Adrenal gland (tissue), 12 donors: ENCODE measurements around the gene SNCG. TPM values are rescaled to one million over a fixed set of nuclear protein-coding genes. Genes with fewer than 3 reads are reported as not detected.
A peak's percentile ranks its signal among the peaks of the same experiment; 100 is the strongest.
"Not testable (repeated sequence)": the region's sequence is repeated elsewhere in the genome, so short reads cannot be mapped to it uniquely, and the experiment has no call there.

ENCODE experiments used
- DNase-seq, 7 donors: peaks; one replicate each; pipeline ENCODE4 v3.0.0-alpha.2; 2019 to 2020
- H3K27ac ChIP-seq, 5 donors: fragments of 200-600 bp; sonication (generic) in 4 of 5; 1 replicate in 3 of 5; 2 replicates in 2 of 5; pipeline versions ENCODE4 v1.5.1 to v1.8.0; 2016 to 2020; ENCODE audit warnings: mild to moderate bottlenecking in 1 of 5
- H3K27me3 ChIP-seq: fragments of 200-600 bp; 2 replicates; pipeline ENCODE4 v1.8.0; 2021
- H3K36me3 ChIP-seq, 2 donors: fragments of 200-600 bp; replicated peaks in 1 of 2; 1 replicate in 1 of 2; 2 replicates in 1 of 2; pipeline versions ENCODE4 v1.5.1 to v1.8.0; 2018 to 2022
- H3K4me1 ChIP-seq, 2 donors: fragments of 200-600 bp; replicated peaks in 1 of 2; 1 replicate in 1 of 2; 2 replicates in 1 of 2; pipeline versions ENCODE4 v1.5.1 to v1.8.0; 2018 to 2021
- H3K4me3 ChIP-seq, 4 donors: fragments of 200-600 bp; sonication (generic) in 3 of 4; one replicate each; pipeline ENCODE4 v1.5.1; 2016 to 2018
- H3K9me3 ChIP-seq, 3 donors: fragments of 200-600 bp; sonication (generic) in 1 of 3; replicated peaks in 1 of 3; 1 replicate in 2 of 3; 2 replicates in 1 of 3; pipeline versions ENCODE4 v1.5.1 to v1.8.0; 2016 to 2021
- CTCF ChIP-seq, 6 experiments: fragments of 450-650 bp in 4 of 6; fragments of 200-600 bp in 2 of 6; sonication (generic) in 1 of 6; IDR thresholded peaks; 1 replicate in 5 of 6; 2 replicates in 1 of 6; pipeline versions ENCODE4 v1.5.1 to v1.8.0; 2016 to 2021; ENCODE audit warnings: antibody characterized with exemption in 6 of 6, mild to moderate bottlenecking in 2 of 6, moderate library complexity in 1 of 6
- POLR2A ChIP-seq, 2 donors: fragments of 450-650 bp; IDR thresholded peaks; one replicate each; pipeline ENCODE4 v1.6.1; 2017; ENCODE audit warnings: antibody characterized with exemption in 2 of 2, mild to moderate bottlenecking in 2 of 2, moderate library complexity in 1 of 2
- WGBS, 4 donors: extraction: QIAGEN DNeasy Blood & Tissue Kit in 2 of 4; methylation state at CpG; one replicate each; pipeline versions ENCODE4 v1.1.5 to v1.1.7; 2013 to 2017; 5-methylcytosine and 5-hydroxymethylcytosine counted together
- intact Hi-C, 2 donors: fragments of 100-400 bp; cut with DNase I; formaldehyde crosslinking; loops; one replicate each; pipeline versions ENCODE4 v1.14.1 to v1.15.0; 2022 to 2023
- polyA plus RNA-seq, 3 donors: library from polyadenylated mRNA; stranded (reverse); fragments of 200-250 nt in 2 of 3; fragments of 350-450 nt in 1 of 3; fragmentation: Illumina TruSeq in 1 of 3; extraction: RNeasy Lipid Tissue Mini Kit (QIAGEN cat#74804) in 1 of 3; gene quantifications; one replicate each; pipeline ENCODE4 v1.2.3, GENCODE V29; 2013 to 2014
- total RNA-seq, 9 donors: library from RNA; depleted of rRNA in 4 of 9; stranded (reverse); fragments of >200 nt in 4 of 9; fragments of 120-200 nt in 1 of 9; fragmentation: NEBNext Ultra II Directional in 1 of 9; extraction: Animal tissue kit (Norgen Biotek cat#: 25700) in 1 of 9; gene quantifications; one replicate each; pipeline versions ENCODE4 v1.1.0 to v1.2.4, GENCODE V29; 2013 to 2023
- donor health status: healthy with polysubstance abuse.
- donor health status: Bipolar disorder and iron deficiency.
- donor health status: DM: yes; HTN: yes; CAD: no.
- donor health status: DM: no; HTN: no; CAD: no.
- donor health status: DM: no; HTN: no; CAD: no.
- donor health status: DM: yes; HTN: yes; CAD: no.

Gene SNCG
- total and polyA plus RNA-seq, 12 donors: 176 to 1,580 (median 448) TPM

- intact Hi-C loops: no loop called here
- no peaks in the 10 kb centered on the region for H3K27me3 ChIP-seq
- WGBS, 4 donors: 54 to 72% (median 65%) methylated on average over 2 of the region's 2 CpGs
- no peak overlapping the region for H3K4me3 ChIP-seq
- DNase-seq: peak in 1 of 7 donors; percentile 54
- H3K9me3 ChIP-seq: no peaks in the 10 kb centered on the region
- TF ChIP-seq CTCF (IDR thresholded peaks at IDR 0.05) (no peak), POLR2A (IDR thresholded peaks at IDR 0.05) (no peak)
- no peak overlapping the region for H3K27ac ChIP-seq
- peaks cover 7 to 17% of the 10 kb centered on the region in 2 donors for H3K4me1 ChIP-seq
- no peaks in the 10 kb centered on the region for H3K36me3 ChIP-seq
These were observed 20.1 kb upstream of the SNCG start for GRCh38 chr10:86938260-86938659.

- H3K4me1 ChIP-seq: peaks cover 12 to 31% of the 10 kb centered on the region in 2 donors
- H3K4me3 ChIP-seq, H3K27me3 ChIP-seq, H3K9me3 ChIP-seq, intact Hi-C loops, H3K27ac ChIP-seq, H3K36me3 ChIP-seq: not testable (repeated sequence)
- WGBS, 4 donors: 86 to 91% (median 88%) methylated on average over 15 to 16 of the region's 16 CpGs
- DNase-seq: peak in 1 of 7 donors; percentile 53
These were observed 18.3 kb upstream of the SNCG start for GRCh38 chr10:86940076-86940475.

GRCh38 chr10:86940677-86941076, 17.7 kb upstream of the SNCG start:
- H3K4me1 ChIP-seq: peaks cover 12 to 31% of the 10 kb centered on the region in 2 donors
- intact Hi-C loops: no loop called here
- H3K27me3 ChIP-seq: no peaks in the 10 kb centered on the region
- H3K4me3 ChIP-seq: no peak overlapping the region
- H3K27ac ChIP-seq: no peak overlapping the region
- DNase-seq: peak in 1 of 7 donors; percentile 53
- WGBS, 4 donors: 62 to 100% (median 67%) methylated on average over 3 to 6 of the region's 6 CpGs
- H3K36me3 ChIP-seq: no peaks in the 10 kb centered on the region
- no peak for TF ChIP-seq POLR2A (IDR thresholded peaks at IDR 0.05)
- TF ChIP-seq CTCF (IDR thresholded peaks at IDR 0.05): no peak
- H3K9me3 ChIP-seq: no peaks in the 10 kb centered on the region

GRCh38 chr10:86941426-86941825, 17.0 kb upstream of the SNCG start:
- H3K27ac ChIP-seq: no peak overlapping the region
- no peaks in the 10 kb centered on the region for H3K27me3 ChIP-seq
- H3K36me3 ChIP-seq: no peaks in the 10 kb centered on the region
- no peak overlapping the region for H3K4me3 ChIP-seq
- intact Hi-C loops: no loop called here
- peak in 1 of 7 donors; percentile 24 for DNase-seq
- no peaks in the 10 kb centered on the region for H3K9me3 ChIP-seq
- TF ChIP-seq POLR2A (IDR thresholded peaks at IDR 0.05): no peak
- no peak for TF ChIP-seq CTCF (IDR thresholded peaks at IDR 0.05)
- WGBS, 4 donors: 76 to 91% (median 87%) methylated on average over 2 of the region's 2 CpGs
- peaks cover 12 to 31% of the 10 kb centered on the region in 2 donors for H3K4me1 ChIP-seq

GRCh38 chr10:86941991-86942421, 16.4 kb upstream of the SNCG start:
- DNase-seq: peak in 1 of 7 donors; percentile 51
- intact Hi-C loops: no loop called here
- no peaks in the 10 kb centered on the region for H3K27me3 ChIP-seq
- H3K36me3 ChIP-seq: no peaks in the 10 kb centered on the region
- H3K9me3 ChIP-seq: no peaks in the 10 kb centered on the region
- no peak overlapping the region for H3K27ac ChIP-seq
- H3K4me1 ChIP-seq: peaks cover 8 to 26% of the 10 kb centered on the region in 2 donors
- 91 to 96% (median 92%) methylated on average over 10 to 14 of the region's 14 CpGs for WGBS, 4 donors
- TF ChIP-seq CTCF (IDR thresholded peaks at IDR 0.05): no peak
- TF ChIP-seq POLR2A (IDR thresholded peaks at IDR 0.05): no peak
- H3K4me3 ChIP-seq: no peak overlapping the region
